Frontal cortex (tissue), 4 donors: Measurements from ENCODE around the gene CRTC1. TPM values are rescaled to one million over a fixed set of nuclear protein-coding genes. Genes with fewer than 3 reads are reported as not detected.
A peak's percentile ranks its signal among the peaks of the same experiment; 100 is the strongest.

ENCODE experiments used
- DNase-seq, 2 donors: peaks; one replicate each; pipeline ENCODE4 v3.0.0; 2012; ENCODE audit warnings: low spot score in 2 of 2
- FAIRE-seq: peaks from 2 replicates; lab custom pipeline; 2012; peaks lifted over from hg19 to GRCh38; lab: Jason Lieb, UNC
- total RNA-seq: library from RNA; depleted of rRNA; stranded (reverse); fragments of >200 nt; gene quantifications from one replicate; pipeline ENCODE4 v1.2.3, GENCODE V29; 2014
- donor health status: control.
- donor health status: control.
- donor health status: control.

The CRTC1 gene
- total RNA-seq, 1 donor from 2014 or later, result 7.3 TPM

- FAIRE-seq (no peak), DNase-seq (no peak)
Observed at GRCh38 chr19:18776288-18776594, 92.8 kb downstream of the CRTC1 start.

GRCh38 chr19:18776736-18777135 lies 93.3 kb downstream of the CRTC1 start:
- no peak for DNase-seq
- FAIRE-seq, result no peak

DNA sequence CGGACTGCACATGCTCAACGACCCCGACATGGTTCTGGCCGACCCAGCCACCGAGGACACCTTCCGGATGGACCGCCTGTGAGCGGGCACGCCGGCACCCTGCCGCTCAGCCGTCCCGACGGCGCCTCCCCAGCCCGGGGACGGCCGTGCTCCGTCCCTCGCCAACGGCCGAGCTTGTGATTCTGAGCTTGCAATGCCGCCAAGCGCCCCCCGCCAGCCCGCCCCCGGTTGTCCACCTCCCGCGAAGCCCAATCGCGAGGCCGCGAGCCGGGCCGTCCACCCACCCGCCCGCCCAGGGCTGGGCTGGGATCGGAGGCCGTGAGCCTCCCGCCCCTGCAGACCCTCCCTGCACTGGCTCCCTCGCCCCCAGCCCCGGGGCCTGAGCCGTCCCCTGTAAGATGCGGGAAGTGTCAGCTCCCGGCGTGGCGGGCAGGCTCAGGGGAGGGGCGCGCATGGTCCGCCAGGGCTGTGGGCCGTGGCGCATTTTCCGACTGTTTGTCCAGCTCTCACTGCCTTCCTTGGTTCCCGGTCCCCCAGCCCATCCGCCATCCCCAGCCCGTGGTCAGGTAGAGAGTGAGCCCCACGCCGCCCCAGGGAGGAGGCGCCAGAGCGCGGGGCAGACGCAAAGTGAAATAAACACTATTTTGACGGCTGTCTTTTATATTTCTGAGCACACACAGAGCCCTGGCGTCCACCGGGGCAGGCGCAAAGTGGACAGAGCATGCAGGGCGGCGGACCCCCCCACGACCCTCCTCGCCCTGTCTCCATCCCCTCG lies 94.0 kb downstream of the CRTC1 start:
- no peak for DNase-seq
- no peak for FAIRE-seq

DNA sequence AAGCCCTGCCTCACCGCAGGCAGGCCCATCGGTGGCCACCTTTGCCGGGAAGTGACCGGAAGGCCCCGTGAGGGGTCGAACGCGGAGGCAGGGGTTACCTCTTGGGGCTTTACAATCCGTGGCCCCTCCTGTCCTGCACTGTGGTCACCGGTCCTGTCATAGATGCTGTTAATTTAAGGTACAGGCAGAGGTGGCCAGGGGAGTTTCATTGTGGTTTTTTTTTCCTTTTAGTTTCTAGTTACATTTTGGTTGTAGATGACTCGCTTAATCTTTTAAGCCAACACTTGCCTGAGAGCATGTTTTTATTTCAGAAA lies 94.6 kb downstream of the CRTC1 start:
- no peak for FAIRE-seq
- DNase-seq, result no peak

DNA sequence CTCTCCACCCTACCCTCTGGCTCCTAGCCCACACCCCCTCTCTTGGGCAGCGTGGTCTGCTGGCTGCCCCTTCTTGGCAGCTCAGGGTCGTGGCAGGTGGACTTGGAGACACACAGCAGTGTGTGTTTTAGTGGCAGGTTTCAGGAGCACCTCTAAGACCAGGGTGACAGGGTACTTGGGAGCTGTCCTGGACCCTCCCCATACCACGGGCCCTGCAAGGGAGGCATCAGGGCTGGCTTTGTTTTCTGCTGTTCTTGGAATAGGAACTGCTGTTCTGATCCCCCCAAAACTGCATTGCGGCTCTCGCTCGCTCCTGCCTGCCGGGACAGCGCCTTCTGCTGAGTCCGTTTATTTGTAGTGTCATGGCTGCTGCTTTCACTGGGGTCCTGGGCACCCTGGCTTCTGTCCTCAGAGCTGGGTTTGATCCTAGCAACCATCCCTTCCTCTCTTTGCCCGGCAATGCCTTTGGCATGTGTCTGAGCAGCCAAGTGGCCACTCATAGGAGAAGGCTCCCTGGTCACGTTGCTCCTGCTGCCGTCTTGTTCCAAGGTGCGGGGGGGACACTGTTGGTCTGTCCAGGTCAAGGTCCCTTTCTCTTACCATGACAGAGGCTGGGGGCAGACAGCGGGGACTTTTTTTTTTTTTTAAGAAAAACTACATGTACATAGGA lies 95.5 kb downstream of the CRTC1 start:
- FAIRE-seq (no peak), DNase-seq (no peak)

- FAIRE-seq, result no peak
- DNase-seq, result no peak
Observed at GRCh38 chr19:18780081-18780480, 96.6 kb downstream of the CRTC1 start.

GRCh38 chr19:18780631-18781030 lies 97.2 kb downstream of the CRTC1 start:
- no peak for FAIRE-seq
- DNase-seq, result no peak

DNA sequence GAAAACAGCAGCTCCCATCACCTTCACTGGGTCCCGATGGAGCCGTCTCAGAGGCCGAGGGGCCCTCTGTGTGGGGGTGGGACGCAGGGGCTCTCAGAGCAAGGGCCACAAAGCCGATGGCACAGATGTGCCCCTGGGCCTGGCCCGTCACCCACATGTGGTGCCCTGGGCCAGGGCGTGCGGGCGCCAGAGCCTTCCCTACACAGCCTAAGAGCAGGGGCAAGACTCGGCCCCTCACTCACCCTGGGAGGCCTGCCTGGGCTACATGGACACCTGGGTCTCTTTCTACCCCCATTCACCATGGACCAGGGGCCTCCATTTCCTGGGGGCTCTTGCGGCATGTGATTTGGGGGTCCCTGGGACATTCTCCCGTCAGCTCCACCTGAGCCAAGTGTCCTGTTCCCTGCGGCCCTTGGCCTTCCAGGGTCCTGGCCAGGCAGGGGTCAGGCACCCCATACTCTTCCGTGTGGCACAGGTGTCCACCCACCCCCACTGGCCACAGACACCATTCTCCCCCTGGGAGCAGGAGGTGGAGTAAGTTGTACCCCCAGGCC lies 97.6 kb downstream of the CRTC1 start:
- FAIRE-seq, result no peak
- no peak for DNase-seq

- DNase-seq (no peak), FAIRE-seq (no peak)
Observed at GRCh38 chr19:18781885-18782527, 98.5 kb downstream of the CRTC1 start.

DNA sequence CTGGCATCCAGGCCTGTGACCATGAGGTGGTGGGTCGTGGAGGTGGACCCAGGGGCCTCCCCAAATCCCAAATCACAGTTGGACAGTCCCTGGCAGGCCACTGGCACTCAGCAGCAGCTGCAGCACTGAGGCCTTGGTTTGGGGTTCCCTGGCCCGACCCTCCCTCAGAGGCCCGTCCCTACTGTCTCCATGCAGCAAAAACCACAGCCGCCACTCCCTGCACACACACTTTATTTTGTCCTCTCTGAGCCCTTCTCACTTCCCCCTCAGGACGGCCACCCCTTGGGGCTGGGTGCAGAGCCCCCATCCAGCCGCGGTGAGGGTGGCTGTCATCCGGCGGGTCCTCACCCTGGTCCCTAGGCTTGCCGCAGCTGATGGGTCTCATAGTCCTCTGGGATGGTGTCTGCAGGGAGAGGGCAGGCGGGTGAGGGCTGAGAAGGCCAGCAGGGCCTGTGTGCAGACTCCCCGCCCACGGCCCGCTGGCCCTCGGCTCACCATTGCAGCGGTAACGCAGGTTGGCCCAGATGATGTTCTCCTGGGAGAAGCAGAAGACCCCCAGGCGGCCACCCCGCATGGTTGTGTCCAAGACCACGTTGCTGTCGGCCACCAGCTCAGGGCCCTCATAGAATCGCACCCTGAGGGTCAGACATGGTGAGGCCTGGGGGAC lies 99.2 kb downstream of the CRTC1 start:
- FAIRE-seq, result no peak
- no peak for DNase-seq

GRCh38 chr19:18783958-18784785 lies 100.7 kb downstream of the CRTC1 start:
- FAIRE-seq (no peak), DNase-seq (no peak)

DNA sequence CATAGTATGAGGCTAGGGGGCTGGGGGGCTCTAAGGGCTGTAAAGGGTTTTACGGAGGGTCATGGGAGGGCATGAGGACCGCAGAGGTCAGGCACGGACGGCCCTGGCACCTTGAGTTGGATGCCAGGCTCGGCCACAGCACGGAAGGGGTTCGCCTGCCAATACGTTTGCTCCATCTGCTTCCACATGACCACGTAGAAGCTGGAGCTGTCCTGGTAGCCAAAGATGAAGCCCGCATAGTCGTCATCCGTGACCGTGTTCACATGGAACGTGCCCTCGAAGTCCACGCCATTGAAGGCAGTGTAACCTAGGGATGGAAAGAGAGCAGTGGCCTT lies 101.3 kb downstream of the CRTC1 start:
- FAIRE-seq (no peak), DNase-seq (no peak)

DNA sequence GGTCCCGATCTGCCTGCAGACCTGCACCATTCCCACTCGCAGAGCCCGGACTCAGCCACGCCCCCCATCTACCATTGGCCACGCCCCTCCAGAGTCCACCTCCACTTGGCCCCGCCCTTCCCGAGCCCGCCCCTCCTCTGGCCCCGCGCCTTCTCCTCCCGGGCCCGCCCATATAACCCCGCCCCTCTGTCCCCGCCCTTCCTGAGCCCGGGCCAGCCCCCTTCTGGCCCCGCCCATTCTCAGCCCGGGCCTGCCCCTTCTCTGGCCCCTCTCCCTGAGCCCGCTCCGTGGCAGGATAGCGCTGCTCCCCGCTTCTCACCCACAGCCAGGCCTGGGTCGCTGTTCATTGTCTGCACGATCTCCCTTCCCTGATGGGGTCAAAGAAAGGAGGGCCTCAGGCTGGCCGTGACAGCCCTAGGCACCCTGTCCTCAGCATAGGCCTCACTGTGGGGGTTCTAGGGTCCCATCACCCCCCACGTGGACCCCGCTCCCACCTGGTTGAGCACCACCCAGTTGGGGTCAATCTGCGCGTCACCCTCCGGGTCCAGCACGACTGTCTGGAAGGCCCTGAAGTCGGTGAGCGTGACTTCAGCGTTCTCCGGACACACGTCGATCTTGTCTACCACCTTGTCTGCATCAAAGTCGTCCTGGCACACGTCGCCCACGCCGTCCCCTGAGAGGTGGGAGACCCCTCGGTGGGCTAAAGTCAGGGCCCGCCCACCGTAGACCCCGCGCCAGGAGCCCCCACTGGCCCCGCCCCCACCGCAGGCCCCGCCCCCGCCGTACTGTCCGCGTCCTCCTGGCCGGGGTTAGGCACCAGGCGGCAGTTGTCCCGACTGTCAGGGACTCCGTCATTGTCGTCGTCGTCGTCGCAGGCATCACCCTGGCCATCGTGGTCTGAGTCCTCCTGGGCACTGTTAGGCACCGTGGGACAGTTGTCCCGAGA lies 102.0 kb downstream of the CRTC1 start:
- DNase-seq, result peak; percentile 65 to 86
- no peak for FAIRE-seq

- no peak for FAIRE-seq
Observed at GRCh38 chr19:18788529-18789421, 105.3 kb downstream of the CRTC1 start.

DNA sequence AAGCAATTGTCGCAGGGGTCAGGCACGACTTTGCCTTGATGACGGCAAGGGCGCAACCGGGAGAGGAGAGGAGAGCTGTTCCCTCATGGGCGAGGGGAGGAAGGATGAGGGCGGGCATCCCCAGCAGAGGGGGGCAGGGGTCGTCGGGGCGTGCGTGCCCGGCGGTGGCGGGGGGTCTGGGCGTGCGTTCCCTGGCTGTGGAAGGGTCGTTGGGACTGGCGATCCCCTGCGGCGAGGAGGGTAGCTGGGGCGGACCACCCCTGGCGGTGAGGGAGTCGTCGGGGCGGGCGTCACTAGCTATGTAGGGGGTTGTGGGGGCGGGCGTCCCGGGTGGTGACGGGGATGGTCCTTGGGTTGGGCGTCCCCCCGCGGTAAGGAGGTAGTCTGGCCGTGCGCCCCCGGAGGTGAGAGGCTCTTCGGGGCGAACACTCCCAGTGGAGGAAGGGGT lies 106.0 kb downstream of the CRTC1 start:
- FAIRE-seq, result no peak
- no peak for DNase-seq

More at GRCh38 chr19:18788529-18789421, 105.3 kb downstream of the CRTC1 start:
- DNase-seq, result no peak

- no peak for FAIRE-seq
- no peak for DNase-seq
Observed at GRCh38 chr19:18789883-18790565, 106.5 kb downstream of the CRTC1 start.
